Measurements from ENCODE around the gene GIGYF2.
"Not testable (repeated sequence)": the region's sequence is repeated elsewhere in the genome, so short reads cannot be mapped to it uniquely, and the experiment has no call there.

The GIGYF2 gene

DNA sequence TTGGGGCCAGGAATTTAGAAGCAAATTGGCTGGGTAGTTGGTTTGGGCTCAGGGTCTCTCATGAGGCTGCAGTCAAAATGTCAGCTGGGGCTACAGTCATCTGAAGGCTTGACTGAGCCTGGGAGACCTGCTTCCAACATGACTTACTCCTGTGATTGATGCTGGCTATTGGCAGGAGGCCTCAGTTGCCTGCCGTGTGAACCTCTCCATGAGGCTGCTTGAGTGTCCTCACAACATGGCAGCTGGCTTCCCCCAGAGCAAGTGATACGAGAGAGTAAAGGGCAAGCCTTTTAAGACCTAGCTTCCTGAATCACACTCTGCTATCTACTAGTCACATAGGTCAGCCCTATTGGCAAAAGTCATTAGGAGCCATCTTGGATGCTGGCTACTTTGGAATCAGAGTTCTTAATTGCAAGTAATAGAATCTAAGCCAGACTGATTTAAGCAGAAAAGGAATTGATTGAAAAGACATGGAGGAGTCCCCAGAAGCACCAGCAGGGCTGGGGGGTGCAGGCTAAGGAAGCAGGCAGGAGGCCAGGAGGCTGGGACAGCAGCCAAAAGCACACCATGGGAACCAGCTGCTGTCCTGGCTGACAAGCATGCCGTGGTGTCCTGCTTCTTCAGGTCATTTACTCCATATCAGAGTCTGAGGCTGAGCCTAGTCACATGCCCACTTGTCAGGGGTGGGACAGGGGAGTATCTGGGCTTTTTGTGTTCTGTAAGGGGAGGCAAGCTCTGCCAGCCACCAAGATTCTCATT, 7.8 kb upstream of the GIGYF2 start:
- TF ChIP-seq, protein P1, sequence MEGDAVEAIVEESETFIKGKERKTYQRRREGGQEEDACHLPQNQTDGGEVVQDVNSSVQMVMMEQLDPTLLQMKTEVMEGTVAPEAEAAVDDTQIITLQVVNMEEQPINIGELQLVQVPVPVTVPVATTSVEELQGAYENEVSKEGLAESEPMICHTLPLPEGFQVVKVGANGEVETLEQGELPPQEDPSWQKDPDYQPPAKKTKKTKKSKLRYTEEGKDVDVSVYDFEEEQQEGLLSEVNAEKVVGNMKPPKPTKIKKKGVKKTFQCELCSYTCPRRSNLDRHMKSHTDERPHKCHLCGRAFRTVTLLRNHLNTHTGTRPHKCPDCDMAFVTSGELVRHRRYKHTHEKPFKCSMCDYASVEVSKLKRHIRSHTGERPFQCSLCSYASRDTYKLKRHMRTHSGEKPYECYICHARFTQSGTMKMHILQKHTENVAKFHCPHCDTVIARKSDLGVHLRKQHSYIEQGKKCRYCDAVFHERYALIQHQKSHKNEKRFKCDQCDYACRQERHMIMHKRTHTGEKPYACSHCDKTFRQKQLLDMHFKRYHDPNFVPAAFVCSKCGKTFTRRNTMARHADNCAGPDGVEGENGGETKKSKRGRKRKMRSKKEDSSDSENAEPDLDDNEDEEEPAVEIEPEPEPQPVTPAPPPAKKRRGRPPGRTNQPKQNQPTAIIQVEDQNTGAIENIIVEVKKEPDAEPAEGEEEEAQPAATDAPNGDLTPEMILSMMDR (conservative IDR thresholded peaks at IDR 0.05): no peak
- peak overlapping the region; percentile 33; the same call in 1 of the 2 replicates for H3K27ac ChIP-seq

DNA sequence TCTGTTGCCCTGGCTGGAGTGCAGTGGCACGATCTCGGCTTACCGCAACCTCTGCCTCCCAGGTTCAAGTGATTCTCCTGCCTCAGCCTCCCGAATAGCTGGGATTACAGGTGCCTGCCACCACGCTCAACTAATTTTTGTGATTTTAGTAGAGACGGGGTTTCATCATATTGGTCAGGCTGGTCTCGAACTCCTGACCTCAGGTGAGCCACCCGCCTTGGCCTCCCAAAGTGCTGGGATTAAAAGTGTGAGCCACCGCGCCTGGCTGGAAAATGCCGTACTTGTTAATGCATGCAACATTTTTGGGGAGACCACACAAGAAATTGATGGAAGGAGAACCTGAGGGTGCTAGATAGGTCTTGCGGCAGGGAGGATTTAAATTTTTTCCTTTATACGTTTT, 6.0 kb upstream of the GIGYF2 start:
- H3K27ac ChIP-seq: not testable (repeated sequence)

DNA sequence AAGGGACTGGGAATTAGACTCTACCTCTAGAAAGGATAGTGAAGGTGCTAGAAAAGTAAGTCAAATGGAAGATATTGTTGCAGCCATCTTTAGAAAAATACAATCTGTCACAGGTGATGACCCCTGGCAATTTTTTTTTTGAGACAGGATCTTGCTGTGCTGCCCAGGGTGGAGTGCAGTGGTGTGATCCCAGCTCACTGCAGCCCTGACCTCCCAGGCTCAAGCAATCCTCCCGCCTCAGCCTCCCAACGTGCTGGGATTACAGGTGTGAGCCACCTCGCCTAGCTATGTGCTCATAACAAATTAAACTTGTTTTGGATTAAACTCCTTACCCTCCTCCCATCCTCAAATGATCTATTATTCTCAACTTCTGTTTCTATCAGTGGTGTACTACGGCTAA, 3.8 kb upstream of the GIGYF2 start:
- H3K27ac ChIP-seq: no peak overlapping the region
- TF ChIP-seq, protein P1 (conservative IDR thresholded peaks at IDR 0.05): no peak

DNA sequence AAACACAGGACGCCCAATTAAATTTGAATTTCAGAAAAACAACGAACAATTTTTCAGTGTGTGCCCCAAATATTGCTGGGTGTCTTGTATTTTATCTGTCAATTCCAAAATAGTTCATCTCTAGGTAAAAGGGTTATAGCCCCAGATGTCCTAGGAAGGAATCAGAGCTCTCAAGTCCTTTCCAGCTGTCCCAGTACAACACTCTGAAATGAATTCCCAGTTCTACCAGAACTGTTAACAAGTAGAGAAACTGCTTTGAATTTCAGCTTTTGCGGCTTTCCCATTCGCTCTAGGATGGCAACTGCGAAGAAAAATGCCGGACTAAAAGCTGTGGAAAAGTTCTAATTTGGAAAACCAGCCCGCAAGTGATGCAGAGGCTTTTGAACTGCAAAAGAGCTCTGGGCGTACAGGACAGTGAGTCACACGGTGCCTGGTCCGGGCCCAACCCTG, 497 bp upstream of the GIGYF2 start:
- peak overlapping the region; percentile 95 for H3K27ac ChIP-seq
- TF ChIP-seq, protein P1 (conservative IDR thresholded peaks at IDR 0.05): no peak

DNA sequence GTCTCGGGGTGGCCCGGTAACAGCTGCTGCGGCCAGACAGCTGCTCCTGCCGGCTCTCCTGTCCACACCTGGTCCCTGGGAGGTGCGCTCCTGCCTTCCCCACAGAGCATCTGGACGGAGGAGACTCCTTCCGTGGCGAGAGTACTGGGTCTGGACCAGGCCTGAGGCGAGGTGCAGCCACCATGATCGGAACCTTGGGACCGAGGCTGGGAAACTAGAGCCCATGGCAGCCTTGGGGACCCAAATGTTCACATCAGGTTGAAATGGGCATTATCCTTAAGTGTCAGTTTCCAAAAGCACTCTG, 628 bp downstream of the GIGYF2 start:
- peak overlapping the region; percentile 95 for H3K27ac ChIP-seq
- TF ChIP-seq, protein P1 (conservative IDR thresholded peaks at IDR 0.05): no peak

DNA sequence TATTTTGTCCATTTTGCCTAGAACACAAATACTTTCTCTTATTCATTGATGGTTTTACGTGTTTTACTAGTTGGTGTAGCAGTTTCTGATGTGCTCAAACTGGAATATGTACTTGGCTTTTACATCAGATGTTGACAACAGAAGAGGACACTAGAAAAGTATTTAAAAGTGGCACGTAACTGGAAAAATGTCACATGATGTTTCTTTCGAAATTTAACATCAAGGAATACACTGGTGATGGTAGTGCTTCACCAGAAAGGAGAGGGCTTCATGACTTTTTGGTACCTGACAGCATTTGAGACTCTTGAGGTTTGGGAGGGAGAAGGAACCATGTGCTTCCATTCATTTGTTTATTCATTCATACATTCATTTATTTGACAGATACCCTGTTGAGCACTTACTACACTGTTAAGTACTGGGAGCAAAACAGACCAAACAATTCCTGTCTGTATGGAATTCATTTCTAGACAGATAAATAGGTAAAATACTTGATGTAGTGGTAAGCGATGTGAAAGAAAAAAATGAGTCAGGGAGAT, 1.5 kb downstream of the GIGYF2 start:
- H3K27ac ChIP-seq: peak overlapping the region; percentile 95
- TF ChIP-seq, protein P1 (conservative IDR thresholded peaks at IDR 0.05): no peak

DNA sequence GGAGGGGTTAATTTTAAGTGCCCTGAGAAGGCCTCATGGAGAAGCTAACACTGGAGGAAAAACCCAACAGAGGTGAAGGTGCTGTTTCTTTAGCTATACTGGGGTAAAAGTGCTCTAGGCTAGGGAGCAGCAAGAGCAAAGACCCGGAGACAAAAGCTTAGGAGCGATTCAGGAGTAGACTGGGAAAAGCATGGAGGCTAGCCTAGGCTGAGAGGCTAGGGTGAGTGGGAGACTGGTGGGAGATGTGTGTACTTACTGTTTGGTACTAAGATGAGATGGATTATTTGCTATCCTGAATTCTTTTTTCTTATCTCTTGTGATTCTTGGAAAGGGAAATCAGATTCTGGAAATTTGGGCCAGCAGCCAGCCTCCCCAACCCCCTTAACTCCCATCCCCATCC, 2.0 kb downstream of the GIGYF2 start:
- peak overlapping the region; percentile 95 for H3K27ac ChIP-seq
- TF ChIP-seq, protein P1 (conservative IDR thresholded peaks at IDR 0.05): no peak

DNA sequence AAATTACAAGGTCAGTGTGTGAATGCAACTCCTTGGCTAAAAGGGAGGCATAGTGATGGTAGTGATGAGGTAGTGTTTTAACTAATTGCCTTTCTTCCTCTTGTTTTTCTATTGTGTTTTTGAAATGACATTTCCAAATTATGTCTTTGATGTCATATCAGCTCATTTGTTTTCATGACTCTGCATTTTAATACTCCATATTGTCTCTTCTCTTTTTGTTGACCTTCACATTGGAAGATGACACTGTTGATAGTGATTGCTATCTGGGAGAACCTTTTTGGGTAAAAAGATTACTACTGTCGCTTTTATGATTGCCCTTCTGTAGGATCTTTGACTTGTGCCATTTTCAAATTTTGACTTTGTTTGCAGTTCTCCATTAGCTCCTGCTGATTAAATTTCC, 3.0 kb downstream of the GIGYF2 start:
- no peak overlapping the region for H3K27ac ChIP-seq

More for the DNA sequence above, 3.0 kb downstream of the GIGYF2 start:
- TF ChIP-seq, protein P1 (conservative IDR thresholded peaks at IDR 0.05): no peak
